Left forelimb (tissue), 1 donor: ENCODE results near the gene TM6SF1.
"Not testable (repeated sequence)": the region's sequence is repeated elsewhere in the genome, so short reads cannot be mapped to it uniquely, and the experiment has no call there.

Experiments
- DNase-seq: peaks from one replicate; pipeline ENCODE4 v3.0.0-alpha.2; 2018; ENCODE audit warnings: low spot score

The TM6SF1 gene

GRCh38 chr15:83088876-83089275, 18.6 kb upstream of the TM6SF1 start:
- DNase-seq, result no peak

GRCh38 chr15:83090465-83090864, 17.0 kb upstream of the TM6SF1 start:
- no peak for DNase-seq

GRCh38 chr15:83091965-83092308, 15.5 kb upstream of the TM6SF1 start:
- DNase-seq, result not testable (repeated sequence)

GRCh38 chr15:83092309-83092976, 15.0 kb upstream of the TM6SF1 start:
- no peak for DNase-seq

GRCh38 chr15:83094583-83094982, 12.9 kb upstream of the TM6SF1 start:
- no peak for DNase-seq

- no peak for DNase-seq
These were observed 9.4 kb upstream of the TM6SF1 start for GRCh38 chr15:83098079-83098478.

- no peak for DNase-seq
These were observed 8.2 kb upstream of the TM6SF1 start for GRCh38 chr15:83099290-83099689.

GRCh38 chr15:83100097-83100646, 7.3 kb upstream of the TM6SF1 start:
- no peak for DNase-seq

GRCh38 chr15:83102346-83102745, 5.1 kb upstream of the TM6SF1 start:
- no peak for DNase-seq

- DNase-seq, result no peak
These were observed 3.3 kb upstream of the TM6SF1 start for GRCh38 chr15:83104141-83104540.

GRCh38 chr15:83105440-83105839, 2.0 kb upstream of the TM6SF1 start:
- DNase-seq, result no peak

- no peak for DNase-seq
These were observed 366 bp downstream of the TM6SF1 start for GRCh38 chr15:83107841-83108181.

GRCh38 chr15:83108266-83109219, 1.1 kb downstream of the TM6SF1 start:
- no peak for DNase-seq

- no peak for DNase-seq
These were observed 2.1 kb downstream of the TM6SF1 start for GRCh38 chr15:83109532-83109931.

- DNase-seq, result no peak
These were observed 2.9 kb downstream of the TM6SF1 start for GRCh38 chr15:83110381-83110780.

- no peak for DNase-seq
These were observed 3.7 kb downstream of the TM6SF1 start for GRCh38 chr15:83111149-83111548.

- DNase-seq, result no peak
These were observed 4.9 kb downstream of the TM6SF1 start for GRCh38 chr15:83112233-83112955.

- DNase-seq, result no peak
These were observed 5.5 kb downstream of the TM6SF1 start for GRCh38 chr15:83112956-83113299.

GRCh38 chr15:83113881-83114674, 6.6 kb downstream of the TM6SF1 start:
- DNase-seq, result no peak

GRCh38 chr15:83114856-83115255, 7.4 kb downstream of the TM6SF1 start:
- no peak for DNase-seq

- no peak for DNase-seq
These were observed 8.0 kb downstream of the TM6SF1 start for GRCh38 chr15:83115410-83115809.
